Loucy (cell line): ENCODE measurements around the gene PDE4D.
A peak's percentile ranks its signal among the peaks of the same experiment; 100 is the strongest.

Experiments
- H2AFZ ChIP-seq: fragments of 200-600 bp; sonication (generic); 2 replicates; pipeline ENCODE4 v1.6.0; 2016; ENCODE audit warnings: antibody characterized with exemption, mild to moderate bottlenecking, low read length, moderate library complexity
- H3F3A ChIP-seq: fragments of 200-600 bp; 2 replicates; pipeline ENCODE4 v1.6.0; 2016; ENCODE audit warnings: antibody characterized with exemption, low read depth, mild to moderate bottlenecking
- H3K27me3 ChIP-seq: fragments of 200-600 bp; sonication (generic); 2 replicates; pipeline ENCODE4 v1.6.1; 2014; ENCODE audit warnings: low read length, mild to moderate bottlenecking; ENCODE audit not compliant: insufficient read depth, poor library complexity, severe bottlenecking
- H3K36me3 ChIP-seq: fragments of 200-600 bp; sonication (generic); 2 replicates; pipeline ENCODE4 v1.6.1; 2016; ENCODE audit warnings: low read length; ENCODE audit not compliant: insufficient read depth
- H3K4me1 ChIP-seq: fragments of 200-600 bp; sonication (generic); 2 replicates; pipeline ENCODE4 v1.5.1; 2014; ENCODE audit warnings: low read length, mild to moderate bottlenecking; ENCODE audit not compliant: insufficient read depth, poor library complexity, severe bottlenecking
- H3K4me2 ChIP-seq: fragments of 200-600 bp; sonication (generic); 2 replicates; pipeline ENCODE4 v1.6.0; 2014; ENCODE audit warnings: antibody characterized with exemption, low read length, low read depth, mild to moderate bottlenecking; ENCODE audit not compliant: poor library complexity, severe bottlenecking
- H3K4me3 ChIP-seq: fragments of 200-600 bp; sonication (generic); 2 replicates; pipeline ENCODE4 v1.5.1; 2014; ENCODE audit warnings: low read length, mild to moderate bottlenecking, mixed read lengths; ENCODE audit not compliant: poor library complexity, severe bottlenecking
- H3K79me2 ChIP-seq: fragments of 200-600 bp; sonication (generic); 2 replicates; pipeline ENCODE4 v1.6.1; 2014; ENCODE audit warnings: low read length; ENCODE audit not compliant: insufficient read depth
- H3K9ac ChIP-seq: fragments of 200-600 bp; sonication (generic); 2 replicates; pipeline ENCODE4 v1.6.0; 2014; ENCODE audit warnings: mild to moderate bottlenecking, low read depth, low read length, moderate library complexity; ENCODE audit not compliant: poor library complexity, severe bottlenecking
- H3K9me2 ChIP-seq: fragments of 200-600 bp; sonication (generic); replicated peaks from 2 replicates; pipeline ENCODE4 v1.6.1; 2016; ENCODE audit warnings: low read depth, low read length, mixed read lengths
- H3K9me3 ChIP-seq: fragments of 200-600 bp; sonication (generic); 2 replicates; pipeline ENCODE4 v1.6.1; 2014; ENCODE audit warnings: mild to moderate bottlenecking, antibody characterized with exemption, low read length, low read depth; ENCODE audit not compliant: insufficient read depth
- H4K20me1 ChIP-seq: fragments of 200-600 bp; sonication (generic); 2 replicates; pipeline ENCODE4 v1.6.0; 2014; ENCODE audit warnings: antibody characterized with exemption, low read length, mild to moderate bottlenecking; ENCODE audit not compliant: insufficient read depth, poor library complexity, severe bottlenecking
- CTCF ChIP-seq: fragments of 200-600 bp; sonication (generic); conservative IDR thresholded peaks from 2 replicates; pipeline ENCODE4 v1.5.1; 2014; ENCODE audit warnings: mild to moderate bottlenecking, antibody characterized with exemption, low read length
- EZH2phosphoT487 ChIP-seq: fragments of 200-600 bp; IDR thresholded peaks from 2 replicates; pipeline ENCODE4 v1.6.1; 2018; ENCODE audit warnings: antibody characterized with exemption, mild to moderate bottlenecking, moderate library complexity, borderline replicate concordance

PDE4D gene

GRCh38 chr5:59008816-59009473, 884.6 kb downstream of the PDE4D start:
- H3K79me2 ChIP-seq: no peaks in the 10 kb centered on the region
- no peak overlapping the region for H3K4me2 ChIP-seq
- no peaks in the 10 kb centered on the region for H4K20me1 ChIP-seq
- H3K9ac ChIP-seq: no peak overlapping the region
- no peak for TF ChIP-seq CTCF
- no peak for TF ChIP-seq EZH2phosphoT487
- H3K4me3 ChIP-seq: no peak overlapping the region
- no peak overlapping the region for H2AFZ ChIP-seq
- no peaks in the 10 kb centered on the region for H3F3A ChIP-seq
- H3K27me3 ChIP-seq: no peaks in the 10 kb centered on the region
- H3K9me2 ChIP-seq: no peaks in the 10 kb centered on the region
- no peaks in the 10 kb centered on the region for H3K4me1 ChIP-seq
- H3K9me3 ChIP-seq: no peaks in the 10 kb centered on the region
- H3K36me3 ChIP-seq: no peaks in the 10 kb centered on the region

- no peaks in the 10 kb centered on the region for H3K36me3 ChIP-seq
- no peaks in the 10 kb centered on the region for H3K27me3 ChIP-seq
- H3K4me3 ChIP-seq: no peak overlapping the region
- H3K9me2 ChIP-seq: no peaks in the 10 kb centered on the region
- H2AFZ ChIP-seq: no peak overlapping the region
- H3K9me3 ChIP-seq: no peaks in the 10 kb centered on the region
- no peak overlapping the region for H3K9ac ChIP-seq
- H3K4me1 ChIP-seq: no peaks in the 10 kb centered on the region
- H3K79me2 ChIP-seq: no peaks in the 10 kb centered on the region
- no peak for TF ChIP-seq EZH2phosphoT487
- peak; percentile 79 for TF ChIP-seq CTCF
- H3K4me2 ChIP-seq: no peak overlapping the region
- H3F3A ChIP-seq: no peaks in the 10 kb centered on the region
- H4K20me1 ChIP-seq: no peaks in the 10 kb centered on the region
These were observed 886.0 kb downstream of the PDE4D start for GRCh38 chr5:59007460-59008063.

- no peaks in the 10 kb centered on the region for H3F3A ChIP-seq
These were observed 887.4 kb downstream of the PDE4D start for GRCh38 chr5:59005934-59006701.

More at GRCh38 chr5:59005934-59006701, 887.4 kb downstream of the PDE4D start:
- no peak overlapping the region for H3K4me3 ChIP-seq
- H3K9ac ChIP-seq: no peak overlapping the region
- H3K27me3 ChIP-seq: no peaks in the 10 kb centered on the region
- H4K20me1 ChIP-seq: no peaks in the 10 kb centered on the region
- H3K36me3 ChIP-seq: no peaks in the 10 kb centered on the region
- no peaks in the 10 kb centered on the region for H3K9me2 ChIP-seq
- TF ChIP-seq EZH2phosphoT487 (no peak), CTCF (no peak)
- H2AFZ ChIP-seq: no peak overlapping the region
- no peaks in the 10 kb centered on the region for H3K79me2 ChIP-seq
- no peaks in the 10 kb centered on the region for H3K4me1 ChIP-seq
- H3K9me3 ChIP-seq: no peaks in the 10 kb centered on the region
- no peak overlapping the region for H3K4me2 ChIP-seq
